OCI-M1 (cell line): ENCODE data around the gene FSTL1.

Experiments used
- DNase-seq: peaks from one replicate; lab custom pipeline; 2025; lab: John Stamatoyannopoulos, UW

Gene FSTL1

DNA sequence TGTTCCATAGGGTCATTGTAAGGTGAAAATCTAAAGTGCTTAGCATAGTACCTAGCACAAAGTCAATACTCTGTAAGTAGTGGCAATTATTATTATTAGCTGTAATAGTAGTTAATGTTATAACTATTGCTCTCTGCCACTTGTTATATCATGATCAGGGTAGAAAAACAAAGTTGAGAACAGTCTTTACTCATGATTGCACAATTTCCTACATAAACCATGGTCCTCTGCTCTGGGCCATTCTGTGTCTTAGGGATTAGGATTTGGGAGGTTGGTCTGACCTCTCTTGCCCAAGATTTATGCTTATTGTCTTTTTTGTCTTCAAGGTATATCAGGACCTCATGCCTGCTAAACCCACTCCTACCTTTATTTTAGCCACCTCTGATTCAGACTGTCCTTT is 97.3 kb downstream of the FSTL1 start:
- DNase-seq: peak; percentile 57

DNA sequence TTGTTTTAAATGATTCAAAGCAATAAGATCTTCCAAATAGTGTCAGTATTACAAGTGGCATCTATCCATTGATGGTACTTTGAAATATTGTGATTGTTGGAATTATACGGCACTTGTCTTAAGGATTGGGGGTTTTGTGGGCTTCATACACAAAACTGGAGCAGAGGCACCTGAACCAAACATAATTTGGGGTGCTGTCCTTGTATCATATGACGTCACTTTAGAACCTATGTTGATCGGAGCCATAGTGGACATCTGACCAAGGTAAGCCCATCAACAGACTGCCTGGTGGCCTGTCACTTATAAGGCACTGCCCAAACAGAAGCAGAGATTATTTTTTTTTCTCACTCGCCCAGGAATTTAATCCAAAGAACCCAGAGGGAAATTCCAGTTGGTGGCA is 98.8 kb downstream of the FSTL1 start:
- DNase-seq: no peak

DNA sequence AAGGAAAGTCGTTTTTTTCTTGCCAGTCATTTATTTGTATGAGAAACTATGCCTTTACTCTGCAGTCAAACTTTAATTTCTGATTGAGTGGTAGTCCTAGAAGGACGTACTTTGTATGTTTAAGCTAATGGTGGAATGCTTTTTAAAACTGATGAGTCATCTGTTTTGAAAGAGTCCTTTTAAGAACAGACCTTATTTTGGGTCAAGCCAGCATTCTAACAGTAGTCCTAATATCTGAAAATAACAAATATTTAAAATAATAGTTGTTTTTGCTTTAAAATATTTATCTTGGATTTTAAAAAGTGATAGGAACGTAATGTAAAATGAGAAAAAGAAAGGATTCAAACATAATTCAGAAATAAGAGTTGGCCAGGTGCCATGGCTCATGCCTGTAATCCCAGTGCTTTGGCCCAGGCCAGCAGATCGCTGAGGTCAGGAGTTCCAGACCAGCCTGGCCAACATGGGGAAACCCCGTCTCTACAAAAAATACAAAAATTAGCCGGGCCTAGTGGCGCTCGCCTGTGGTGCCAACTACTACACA is 100.3 kb downstream of the FSTL1 start:
- DNase-seq: peak; percentile 62

DNA sequence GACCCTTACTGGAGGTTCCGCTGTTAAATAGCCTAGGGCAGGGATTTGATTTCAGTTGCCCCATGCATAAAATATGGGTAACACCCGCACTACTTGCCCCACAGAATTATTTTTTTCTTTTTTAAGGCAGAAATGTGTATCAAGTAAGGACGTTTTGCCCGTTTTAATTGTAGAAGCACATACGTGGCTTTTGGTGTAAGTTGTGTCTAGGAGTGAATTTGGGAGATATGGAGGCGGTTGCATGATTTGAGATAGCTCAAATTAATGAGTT is 101.0 kb downstream of the FSTL1 start:
- DNase-seq: peak; percentile 77

DNA sequence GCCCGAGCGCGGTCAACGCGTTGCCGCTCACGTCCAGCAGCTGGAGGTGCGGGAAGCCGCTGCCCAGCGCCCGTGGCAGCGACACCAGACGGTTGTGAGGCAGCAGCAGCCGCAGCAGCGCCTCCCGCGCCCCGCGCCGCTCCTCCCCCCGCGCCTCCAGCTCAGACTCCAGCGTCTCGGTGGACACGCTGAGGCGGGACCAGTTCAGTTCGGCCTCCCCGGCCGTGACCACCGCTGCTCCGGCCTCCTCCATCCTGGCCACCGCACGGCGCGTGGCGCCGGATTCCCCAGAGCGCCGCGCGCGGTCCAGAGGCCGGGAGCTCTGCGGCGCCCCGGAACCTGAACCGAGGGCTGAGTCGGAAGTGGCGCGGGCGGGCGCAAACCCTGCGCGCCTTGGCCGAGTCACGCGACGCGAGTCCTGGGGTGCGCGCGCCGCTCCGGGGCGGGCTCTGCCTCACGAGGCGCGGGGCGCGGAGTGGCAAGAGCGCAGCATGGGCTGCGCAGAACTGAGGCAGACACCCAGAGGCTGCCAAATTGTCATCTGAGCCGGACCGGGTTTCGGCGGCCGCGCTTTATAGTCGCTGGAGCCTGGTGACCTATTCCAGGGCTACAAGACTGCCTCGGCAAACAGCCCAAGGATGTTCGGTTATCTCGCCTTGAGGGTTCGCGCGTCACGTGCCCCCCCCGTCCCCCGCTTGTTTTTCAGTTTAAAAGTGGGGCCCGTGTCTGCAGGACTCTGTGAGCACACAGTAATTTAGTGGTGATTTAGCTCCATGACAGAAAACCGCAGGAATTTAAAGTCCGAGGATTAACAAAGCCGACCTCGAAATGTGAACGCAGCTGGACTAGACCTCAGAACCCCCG is 101.6 kb downstream of the FSTL1 start, which contains the start of gene LRRC58:
LRRC58 (minus strand) TSS at position 364 of the 864 bp plus-strand sequence; CDS start at position 253, 111 bp downstream.
- DNase-seq: peak; percentile 94

DNA sequence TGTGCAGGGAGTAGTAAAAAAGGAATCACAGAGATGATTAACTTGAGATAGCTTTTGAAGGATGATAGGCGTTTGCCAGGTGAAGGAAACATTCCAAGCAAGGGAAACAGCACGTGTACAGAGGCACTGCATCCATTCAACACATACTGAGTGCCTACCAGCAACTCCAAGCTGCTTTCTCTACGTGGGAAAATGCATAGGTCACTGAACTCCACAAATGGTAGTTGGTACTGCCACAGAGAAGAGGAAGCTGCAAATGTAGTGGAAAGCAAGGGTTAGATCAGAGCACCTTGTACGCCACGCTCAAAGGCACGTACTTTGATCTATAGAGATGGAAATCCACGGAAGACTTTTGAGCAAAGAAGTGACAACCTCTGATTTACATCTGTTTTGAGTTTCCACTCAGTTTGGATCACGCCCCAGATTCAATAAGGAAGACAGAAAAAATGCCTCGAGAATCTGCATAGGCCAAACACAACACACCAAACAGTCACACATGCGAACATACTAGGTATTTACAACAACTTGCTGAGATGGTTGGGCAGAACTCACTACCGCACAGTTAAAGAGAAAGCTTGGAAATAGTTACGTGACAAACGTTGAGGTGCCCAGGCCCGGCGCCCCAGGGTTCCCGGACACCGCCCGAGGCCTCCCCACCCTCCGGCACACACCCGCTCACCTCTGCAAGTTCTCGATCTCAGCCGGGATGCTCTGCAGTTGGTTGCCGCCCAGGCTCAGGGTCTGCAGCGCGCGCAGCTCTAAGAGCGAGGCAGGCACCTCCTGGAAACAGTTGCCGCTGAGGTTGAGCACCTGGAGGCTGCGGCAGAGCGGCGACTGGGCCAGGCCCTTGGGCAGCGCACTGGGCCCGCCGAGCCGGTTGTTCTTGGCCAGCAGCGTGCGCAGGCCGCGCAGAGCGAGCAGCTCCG is 102.5 kb downstream of the FSTL1 start:
- DNase-seq: peak; percentile 52

DNA sequence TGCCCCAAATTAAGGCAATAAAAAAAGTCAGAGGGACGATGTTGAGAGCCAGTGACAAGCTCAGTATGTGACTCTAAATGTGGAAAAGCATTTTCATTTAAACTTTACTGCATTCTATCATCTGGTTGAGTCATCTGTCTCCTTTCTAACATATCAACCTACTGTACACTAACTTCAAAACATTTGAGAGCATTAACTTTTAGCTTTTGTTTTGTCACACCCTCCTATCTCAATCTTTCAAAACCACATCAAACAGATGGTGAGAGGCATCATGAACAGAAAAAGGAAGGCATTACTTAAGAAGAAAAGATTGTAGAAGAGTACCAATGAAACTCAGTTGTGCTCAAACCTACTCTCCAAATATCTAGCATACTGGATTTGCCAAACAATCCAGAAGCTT is 106.4 kb downstream of the FSTL1 start:
- DNase-seq: peak; percentile 65
